Keratinocyte (primary cell): Measurements from ENCODE around the gene RHBDD1. TPM values are rescaled to one million over a fixed set of nuclear protein-coding genes. Genes with fewer than 3 reads are reported as not detected.

ENCODE experiments used
- DNase-seq: peaks from one replicate; pipeline ENCODE4 v3.0.0-alpha.2; 2011; ENCODE audit warnings: low read depth, missing footprints, low spot score
- FAIRE-seq: peaks from 2 replicates; lab custom pipeline; 2011; peaks lifted over from hg19 to GRCh38; lab: Jason Lieb, UNC
- H2AFZ ChIP-seq: 2 replicates; pipeline ENCODE4 v1.6.0; 2012; ENCODE audit warnings: low read length, control low read depth, inconsistent platforms; ENCODE audit not compliant: control insufficient read depth
- H3K27ac ChIP-seq: 2 replicates; pipeline ENCODE4 v1.5.1; 2011; ENCODE audit warnings: low read length; ENCODE audit not compliant: control insufficient read depth, insufficient read depth
- H3K27me3 ChIP-seq: 3 replicates; pipeline ENCODE4 v1.6.0; 2011; ENCODE audit warnings: low read length; ENCODE audit not compliant: control insufficient read depth, insufficient read depth; ENCODE audit errors: extremely low read depth
- H3K36me3 ChIP-seq, 2 experiments: 2 replicates in 1 of 2; 3 replicates in 1 of 2; pipeline ENCODE4 v1.5.1; 2011; ENCODE audit warnings: low read length in 2 of 2, mild to moderate bottlenecking in 1 of 2; ENCODE audit not compliant: control insufficient read depth in 2 of 2, insufficient read depth in 2 of 2; ENCODE audit errors: extremely low read depth in 1 of 2
- H3K4me1 ChIP-seq: 3 replicates; pipeline ENCODE4 v1.5.1; 2011; ENCODE audit warnings: low read length; ENCODE audit not compliant: control insufficient read depth, insufficient read depth; ENCODE audit errors: extremely low read depth
- H3K4me2 ChIP-seq: 3 replicates; pipeline ENCODE4 v1.6.0; 2011; ENCODE audit warnings: low read depth, low read length; ENCODE audit not compliant: control insufficient read depth, insufficient read depth; ENCODE audit errors: extremely low read depth
- H3K4me3 ChIP-seq, 3 experiments: fragments of 200-600 bp in 1 of 3; sonication (generic) in 1 of 3; 2 replicates in 2 of 3; 3 replicates in 1 of 3; pipeline ENCODE4 v1.5.1; 2011 to 2016; ENCODE audit warnings: low read length in 3 of 3, mild to moderate bottlenecking in 3 of 3, control low read depth in 2 of 3, inconsistent platforms in 1 of 3, low read depth in 1 of 3, mixed read lengths in 1 of 3, mixed run types in 1 of 3, moderate library complexity in 1 of 3; ENCODE audit not compliant: control insufficient read depth in 2 of 3, insufficient read depth in 2 of 3; ENCODE audit errors: extremely low read depth in 1 of 3
- H3K79me2 ChIP-seq: 2 replicates; pipeline ENCODE4 v1.6.0; 2012; ENCODE audit warnings: low read length; ENCODE audit not compliant: control insufficient read depth, insufficient read depth
- H3K9ac ChIP-seq: 3 replicates; pipeline ENCODE4 v1.6.0; 2011; ENCODE audit warnings: low read length; ENCODE audit not compliant: control insufficient read depth, insufficient read depth; ENCODE audit errors: extremely low read depth
- H3K9me1 ChIP-seq: 3 replicates; pipeline ENCODE4 v1.6.0; 2011; ENCODE audit warnings: low read length; ENCODE audit not compliant: control insufficient read depth, insufficient read depth; ENCODE audit errors: extremely low read depth
- H3K9me3 ChIP-seq: 2 replicates; pipeline ENCODE4 v1.5.1; 2012; ENCODE audit warnings: low read depth, low read length; ENCODE audit not compliant: control insufficient read depth
- H4K20me1 ChIP-seq: 3 replicates; pipeline ENCODE4 v1.6.0; 2011; ENCODE audit warnings: low read length; ENCODE audit not compliant: control insufficient read depth, insufficient read depth; ENCODE audit errors: extremely low read depth
- EZH2 ChIP-seq: IDR thresholded peaks from one replicate; pipeline ENCODE4 v1.6.1; 2012; ENCODE audit warnings: inconsistent platforms, mild to moderate bottlenecking, low read length, moderate library complexity
- dilution Hi-C: fragments of 300-500 bp; cut with MboI; formaldehyde crosslinking; loops from one replicate; pipeline ENCODE4 v1.7.0; 2020; ENCODE audit warnings: low sequenced_read_pairs; ENCODE audit not compliant: extremely low pct_ligation_motif_present
- polyA plus RNA-seq, 5 experiments: library from polyadenylated mRNA; depleted of rRNA in 3 of 5; stranded (reverse) in 3 of 5; stranded (forward) in 1 of 5; unstranded in 1 of 5; fragments of >200 nt; gene quantifications; 1 replicate in 1 of 5; 2 replicates in 3 of 5; 3 replicates in 1 of 5; pipeline versions ENCODE4 v1.2.1 to v1.2.3, GENCODE V29; 2011 to 2012; ENCODE audit warnings: missing spikeins in 2 of 5, low read depth in 1 of 5, low replicate concordance in 1 of 5
- TF ChIP-seq, protein P1 (sequence below), 3 experiments: IDR thresholded peaks in 1 of 3; conservative IDR thresholded peaks in 1 of 3; optimal IDR thresholded peaks in 1 of 3; 2 replicates in 2 of 3; 3 replicates in 1 of 3; pipeline versions ENCODE3 to v1.5.1; 2011; ENCODE audit warnings: low read length in 3 of 3, mild to moderate bottlenecking in 3 of 3, moderate library complexity in 2 of 3, control low read depth in 1 of 3, inconsistent platforms in 1 of 3; ENCODE audit not compliant: insufficient read depth in 2 of 3; ENCODE audit errors: extremely low read depth in 1 of 3

The RHBDD1 gene
- polyA plus RNA-seq, 1 donor (not counting 4 experiments of a cell fraction or from before 2014, with no cell fraction given), result 27.8 TPM

DNA sequence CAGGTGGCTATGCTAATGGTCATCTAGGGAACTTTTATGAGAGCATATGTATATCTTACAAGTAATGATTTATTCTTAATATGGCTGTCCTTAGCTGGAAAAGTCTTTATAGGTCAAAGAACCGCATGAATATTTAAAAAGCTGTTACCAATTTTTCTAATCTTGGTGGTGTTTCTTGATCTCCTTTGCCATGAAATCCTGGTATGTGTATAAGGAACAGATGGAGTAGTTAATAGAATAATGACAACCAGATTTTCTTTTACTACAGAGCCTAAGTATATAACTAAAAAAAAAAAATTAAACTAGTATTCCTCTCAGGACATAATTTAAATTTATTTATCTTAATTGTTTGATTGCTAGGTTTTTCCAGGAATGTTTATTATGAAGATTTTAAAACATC, 74.5 kb downstream of the RHBDD1 start:
- Histone ChIP-seq H2AFZ (no peak overlapping the region), H3K4me1 (peaks cover 8% of the 10 kb centered on the region), H3K9me3 (no peaks in the 10 kb centered on the region), H3K27ac (no peak overlapping the region), H3K9ac (no peak overlapping the region), H3K79me2 (no peaks in the 10 kb centered on the region), H3K27me3 (no peaks in the 10 kb centered on the region), H3K36me3 (peaks cover 0 to 3% of the 10 kb centered on the region in 2 experiments), H3K4me3 (no peak overlapping the region), H3K4me2 (no peak overlapping the region), H4K20me1 (no peaks in the 10 kb centered on the region), H3K9me1 (no peaks in the 10 kb centered on the region)
- DNase-seq (no peak), FAIRE-seq (no peak)
- no peak for TF ChIP-seq EZH2
- TF ChIP-seq, protein P1, sequence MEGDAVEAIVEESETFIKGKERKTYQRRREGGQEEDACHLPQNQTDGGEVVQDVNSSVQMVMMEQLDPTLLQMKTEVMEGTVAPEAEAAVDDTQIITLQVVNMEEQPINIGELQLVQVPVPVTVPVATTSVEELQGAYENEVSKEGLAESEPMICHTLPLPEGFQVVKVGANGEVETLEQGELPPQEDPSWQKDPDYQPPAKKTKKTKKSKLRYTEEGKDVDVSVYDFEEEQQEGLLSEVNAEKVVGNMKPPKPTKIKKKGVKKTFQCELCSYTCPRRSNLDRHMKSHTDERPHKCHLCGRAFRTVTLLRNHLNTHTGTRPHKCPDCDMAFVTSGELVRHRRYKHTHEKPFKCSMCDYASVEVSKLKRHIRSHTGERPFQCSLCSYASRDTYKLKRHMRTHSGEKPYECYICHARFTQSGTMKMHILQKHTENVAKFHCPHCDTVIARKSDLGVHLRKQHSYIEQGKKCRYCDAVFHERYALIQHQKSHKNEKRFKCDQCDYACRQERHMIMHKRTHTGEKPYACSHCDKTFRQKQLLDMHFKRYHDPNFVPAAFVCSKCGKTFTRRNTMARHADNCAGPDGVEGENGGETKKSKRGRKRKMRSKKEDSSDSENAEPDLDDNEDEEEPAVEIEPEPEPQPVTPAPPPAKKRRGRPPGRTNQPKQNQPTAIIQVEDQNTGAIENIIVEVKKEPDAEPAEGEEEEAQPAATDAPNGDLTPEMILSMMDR (optimal IDR thresholded peaks at IDR 0.05 in 1 of 3, IDR thresholded peaks at IDR 0.05 in 1 of 3, conservative IDR thresholded peaks at IDR 0.05 in 1 of 3; ENCODE audit: extremely low read depth in 1 of 3, insufficient read depth in 2 of 3, low read length in 3 of 3), result no peak
- dilution Hi-C loops, result no loop called here

DNA sequence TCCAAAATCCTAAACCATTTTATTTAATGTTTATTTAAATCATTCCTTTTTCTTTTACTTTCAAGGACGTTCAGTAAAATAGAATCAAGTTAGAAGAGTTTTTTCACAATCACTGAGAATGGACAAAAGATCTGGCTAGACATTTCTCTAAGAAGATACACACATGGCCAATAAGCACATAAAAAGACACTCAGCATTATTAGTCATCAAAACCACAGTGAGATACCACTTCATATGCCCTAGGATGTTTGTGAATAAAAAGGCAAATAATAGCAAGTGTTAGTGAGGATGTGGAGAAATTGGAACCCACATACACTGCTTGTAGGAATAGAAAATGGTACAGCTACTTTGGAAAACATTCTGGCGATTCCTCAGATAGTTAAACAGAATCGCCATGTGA, 76.1 kb downstream of the RHBDD1 start:
- Histone ChIP-seq H3K36me3 (peaks cover 0 to 3% of the 10 kb centered on the region in 2 experiments), H3K79me2 (no peaks in the 10 kb centered on the region), H3K4me3 (no peak overlapping the region), H3K4me2 (no peak overlapping the region), H3K27me3 (no peaks in the 10 kb centered on the region), H3K9me3 (no peaks in the 10 kb centered on the region), H3K4me1 (peaks cover 22% of the 10 kb centered on the region), H3K9ac (no peak overlapping the region), H3K27ac (no peak overlapping the region), H2AFZ (no peak overlapping the region), H4K20me1 (no peaks in the 10 kb centered on the region), H3K9me1 (no peaks in the 10 kb centered on the region)
- no peak for TF ChIP-seq EZH2
- TF ChIP-seq, protein P1 (optimal IDR thresholded peaks at IDR 0.05 in 1 of 3, IDR thresholded peaks at IDR 0.05 in 1 of 3, conservative IDR thresholded peaks at IDR 0.05 in 1 of 3; ENCODE audit: extremely low read depth in 1 of 3, insufficient read depth in 2 of 3, low read length in 3 of 3), result no peak
- no peak for DNase-seq
- dilution Hi-C loops, result no loop called here
- FAIRE-seq, result peak; percentile 56
